Measurements from ENCODE around the gene MBD3L3.
"Not testable (repeated sequence)": the region's sequence is repeated elsewhere in the genome, so short reads cannot be mapped to it uniquely, and the experiment has no call there.

Gene MBD3L3

GRCh38 chr19:7056371-7056770 lies 2.1 kb downstream of the MBD3L3 start:
- not testable (repeated sequence) for H3K36me3 ChIP-seq (ENCODE audit: control insufficient read depth, low read depth, low read length); H3K9ac ChIP-seq (ENCODE audit: low read length); H3K27ac ChIP-seq (ENCODE audit: low read length); H3K4me3 ChIP-seq (ENCODE audit: low read length); H3K27me3 ChIP-seq (ENCODE audit: control insufficient read depth, insufficient read depth, low read length); H3K9me3 ChIP-seq (ENCODE audit: control insufficient read depth, low read depth, low read length); H3K4me1 ChIP-seq (ENCODE audit: control insufficient read depth, low read depth, low read length)

- H3K36me3 ChIP-seq (ENCODE audit: control insufficient read depth, low read depth, low read length); H3K4me1 ChIP-seq (ENCODE audit: control insufficient read depth, low read depth, low read length); H3K9ac ChIP-seq (ENCODE audit: low read length): not testable (repeated sequence)
These were observed 2.8 kb downstream of the MBD3L3 start for GRCh38 chr19:7055679-7056078.

DNA sequence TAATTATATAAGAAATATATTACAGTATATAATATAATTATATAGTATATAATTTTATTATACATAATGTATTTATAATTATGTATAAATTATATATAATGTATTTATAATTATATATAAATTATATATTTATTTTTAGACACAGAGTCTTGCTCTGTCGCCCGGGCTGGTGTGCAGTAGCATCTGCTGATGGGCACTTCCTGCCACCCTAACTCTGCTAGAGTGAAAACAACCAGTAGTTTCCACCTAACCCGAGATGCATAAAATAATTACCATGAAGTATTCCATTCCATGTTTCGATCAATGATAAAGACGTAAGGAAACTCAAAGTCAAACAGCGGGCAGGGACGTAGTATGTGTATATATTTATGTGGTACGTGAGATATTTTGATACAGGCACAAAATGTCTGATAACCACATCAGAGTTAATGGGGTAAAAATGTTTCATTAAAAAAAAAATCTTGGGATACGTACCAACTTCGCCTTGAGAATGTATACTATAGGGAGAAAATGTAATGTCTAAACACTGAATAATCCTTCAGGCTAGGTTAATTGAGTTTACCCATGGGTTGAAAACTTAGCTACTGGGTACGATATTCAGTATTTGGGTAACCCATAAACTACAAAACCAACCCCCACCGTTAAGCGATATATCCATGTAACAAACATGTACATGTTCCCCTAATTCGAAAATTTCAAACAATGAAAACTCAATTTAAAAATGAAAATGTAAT lies 3.7 kb downstream of the MBD3L3 start:
- not testable (repeated sequence) for H3K4me3 ChIP-seq (ENCODE audit: low read length); H3K4me1 ChIP-seq (ENCODE audit: control insufficient read depth, low read depth, low read length); H3K27ac ChIP-seq (ENCODE audit: low read length); H3K9me3 ChIP-seq (ENCODE audit: control insufficient read depth, low read depth, low read length); H3K36me3 ChIP-seq (ENCODE audit: control insufficient read depth, low read depth, low read length); H3K9ac ChIP-seq (ENCODE audit: low read length); H3K27me3 ChIP-seq (ENCODE audit: control insufficient read depth, insufficient read depth, low read length)

More at GRCh38 chr19:7055679-7056078, 2.8 kb downstream of the MBD3L3 start:
- not testable (repeated sequence) for H3K27ac ChIP-seq (ENCODE audit: low read length); H3K9me3 ChIP-seq (ENCODE audit: control insufficient read depth, low read depth, low read length); H3K27me3 ChIP-seq (ENCODE audit: control insufficient read depth, insufficient read depth, low read length); H3K4me3 ChIP-seq (ENCODE audit: low read length)

- not testable (repeated sequence) for H3K4me1 ChIP-seq (ENCODE audit: control insufficient read depth, low read depth, low read length); H3K9ac ChIP-seq (ENCODE audit: low read length); H3K27me3 ChIP-seq (ENCODE audit: control insufficient read depth, insufficient read depth, low read length); H3K27ac ChIP-seq (ENCODE audit: low read length); H3K36me3 ChIP-seq (ENCODE audit: control insufficient read depth, low read depth, low read length); H3K4me3 ChIP-seq (ENCODE audit: low read length); H3K9me3 ChIP-seq (ENCODE audit: control insufficient read depth, low read depth, low read length)
These were observed 5.6 kb downstream of the MBD3L3 start for GRCh38 chr19:7052896-7053295.

DNA sequence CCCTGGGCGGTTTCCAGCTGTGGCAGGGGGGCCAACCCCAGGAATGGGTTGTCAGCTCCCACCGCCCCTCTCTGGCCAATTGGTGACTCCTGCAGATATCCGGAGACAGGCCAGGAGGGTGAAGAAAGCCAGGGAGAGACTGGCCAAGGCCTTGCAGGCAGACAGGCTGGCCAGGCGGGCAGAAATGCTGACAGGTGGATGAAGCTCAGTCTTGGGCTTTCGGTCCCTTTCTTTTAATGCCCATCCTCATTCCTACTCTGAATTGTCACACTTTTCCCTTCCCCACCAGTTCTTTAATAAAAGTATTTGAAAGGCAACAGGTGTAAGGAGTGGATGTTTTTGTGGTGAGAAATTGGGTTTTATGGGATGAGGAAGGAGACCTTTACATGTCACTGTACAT lies 7.1 kb downstream of the MBD3L3 start:
- not testable (repeated sequence) for H3K36me3 ChIP-seq (ENCODE audit: control insufficient read depth, low read depth, low read length); H3K4me3 ChIP-seq (ENCODE audit: low read length); H3K9me3 ChIP-seq (ENCODE audit: control insufficient read depth, low read depth, low read length); H3K27me3 ChIP-seq (ENCODE audit: control insufficient read depth, insufficient read depth, low read length); H3K9ac ChIP-seq (ENCODE audit: low read length); H3K4me1 ChIP-seq (ENCODE audit: control insufficient read depth, low read depth, low read length); H3K27ac ChIP-seq (ENCODE audit: low read length)

DNA sequence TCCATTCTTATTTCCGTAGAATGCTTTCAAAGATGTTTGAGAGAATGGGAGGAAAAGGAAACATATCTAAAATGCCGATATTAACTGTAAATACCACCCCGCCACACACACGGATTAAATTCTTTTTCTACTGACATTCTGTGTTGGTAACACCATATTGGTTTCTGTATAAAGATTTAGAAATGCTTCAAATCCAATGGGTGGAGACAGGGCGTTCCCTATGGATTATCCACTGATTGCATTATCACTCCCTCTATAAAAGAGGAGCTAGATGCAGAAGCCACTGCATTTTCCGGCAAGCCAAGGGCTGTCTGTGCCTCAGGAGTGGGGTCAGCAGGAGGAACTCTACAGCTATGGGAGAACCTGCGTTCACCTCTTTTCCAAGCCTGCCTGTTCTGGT lies 9.5 kb downstream of the MBD3L3 start, which contains the start of gene MBD3L2:
Gene MBD3L2, plus strand, starts transcription at position 301 of the 400 bp plus-strand sequence. Its CDS starts 53 bp downstream, at position 354.
- H3K4me3 ChIP-seq (ENCODE audit: low read length); H3K36me3 ChIP-seq (ENCODE audit: control insufficient read depth, low read depth, low read length); H3K27me3 ChIP-seq (ENCODE audit: control insufficient read depth, insufficient read depth, low read length); H3K27ac ChIP-seq (ENCODE audit: low read length); H3K4me1 ChIP-seq (ENCODE audit: control insufficient read depth, low read depth, low read length); H3K9me3 ChIP-seq (ENCODE audit: control insufficient read depth, low read depth, low read length); H3K9ac ChIP-seq (ENCODE audit: low read length): not testable (repeated sequence)

DNA sequence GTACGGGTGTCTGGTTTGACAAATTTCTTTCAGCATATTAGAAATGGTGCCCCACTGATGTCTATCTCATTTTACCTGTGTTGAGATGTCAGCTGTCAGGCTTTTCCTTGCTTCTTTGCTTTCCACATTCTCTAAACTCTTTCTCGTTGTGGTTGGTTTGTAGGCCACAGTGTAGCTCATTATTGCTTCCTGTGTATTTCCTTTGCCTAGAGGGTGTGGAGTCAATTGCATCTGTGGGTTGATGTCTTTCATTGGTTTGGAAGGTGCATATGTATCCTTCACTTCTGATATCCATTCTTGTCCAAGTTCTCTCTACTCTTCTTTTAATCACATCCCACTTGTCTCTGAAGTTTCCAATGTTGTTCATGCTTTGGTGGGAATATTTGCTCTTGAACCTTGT lies 16.9 kb downstream of the MBD3L3 start:
- not testable (repeated sequence) for H3K4me3 ChIP-seq (ENCODE audit: low read length); H3K9me3 ChIP-seq (ENCODE audit: control insufficient read depth, low read depth, low read length); H3K36me3 ChIP-seq (ENCODE audit: control insufficient read depth, low read depth, low read length); H3K9ac ChIP-seq (ENCODE audit: low read length); H3K27me3 ChIP-seq (ENCODE audit: control insufficient read depth, insufficient read depth, low read length); H3K4me1 ChIP-seq (ENCODE audit: control insufficient read depth, low read depth, low read length); H3K27ac ChIP-seq (ENCODE audit: low read length)

GRCh38 chr19:7040079-7040478 lies 18.4 kb downstream of the MBD3L3 start, which contains the start of gene MBD3L4:
TSS of gene MBD3L4 (minus strand) at chr19:7040179. CDS start at chr19:7040144, 35 bp downstream.
- not testable (repeated sequence) for H3K4me1 ChIP-seq (ENCODE audit: control insufficient read depth, low read depth, low read length); H3K36me3 ChIP-seq (ENCODE audit: control insufficient read depth, low read depth, low read length); H3K9me3 ChIP-seq (ENCODE audit: control insufficient read depth, low read depth, low read length); H3K9ac ChIP-seq (ENCODE audit: low read length); H3K27ac ChIP-seq (ENCODE audit: low read length); H3K4me3 ChIP-seq (ENCODE audit: low read length); H3K27me3 ChIP-seq (ENCODE audit: control insufficient read depth, insufficient read depth, low read length)

DNA sequence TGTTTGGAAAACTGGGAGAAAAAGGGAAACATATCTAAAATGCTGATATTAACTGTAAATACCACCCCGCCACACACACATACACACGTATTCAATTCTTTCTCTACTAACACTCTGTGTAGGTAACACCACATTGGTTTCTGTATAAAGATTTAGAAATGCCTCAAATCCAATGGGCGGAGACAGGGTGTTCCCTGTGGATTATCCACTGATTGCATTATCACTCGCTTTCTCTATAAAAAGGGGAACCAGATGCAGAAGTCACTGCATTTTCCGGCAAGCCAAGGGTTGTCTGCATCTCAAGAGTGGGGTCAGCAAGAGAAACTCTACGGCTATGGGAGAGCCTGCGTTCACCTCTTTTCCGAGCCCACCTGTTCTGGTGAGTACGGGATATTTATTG lies 28.2 kb downstream of the MBD3L3 start, which contains the start of gene MBD3L5:
Gene MBD3L5, plus strand, starts transcription at position 301 of the 400 bp plus-strand sequence. Its CDS starts 34 bp downstream, at position 335.
- not testable (repeated sequence) for H3K9ac ChIP-seq (ENCODE audit: low read length); H3K4me1 ChIP-seq (ENCODE audit: control insufficient read depth, low read depth, low read length); H3K27ac ChIP-seq (ENCODE audit: low read length); H3K27me3 ChIP-seq (ENCODE audit: control insufficient read depth, insufficient read depth, low read length); H3K9me3 ChIP-seq (ENCODE audit: control insufficient read depth, low read depth, low read length); H3K4me3 ChIP-seq (ENCODE audit: low read length); H3K36me3 ChIP-seq (ENCODE audit: control insufficient read depth, low read depth, low read length)

- not testable (repeated sequence) for H3K36me3 ChIP-seq (ENCODE audit: control insufficient read depth, low read depth, low read length); H3K4me3 ChIP-seq (ENCODE audit: low read length); H3K4me1 ChIP-seq (ENCODE audit: control insufficient read depth, low read depth, low read length); H3K27ac ChIP-seq (ENCODE audit: low read length); H3K27me3 ChIP-seq (ENCODE audit: control insufficient read depth, insufficient read depth, low read length); H3K9me3 ChIP-seq (ENCODE audit: control insufficient read depth, low read depth, low read length); H3K9ac ChIP-seq (ENCODE audit: low read length)
These were observed 29.7 kb downstream of the MBD3L3 start for GRCh38 chr19:7028790-7029189.

DNA sequence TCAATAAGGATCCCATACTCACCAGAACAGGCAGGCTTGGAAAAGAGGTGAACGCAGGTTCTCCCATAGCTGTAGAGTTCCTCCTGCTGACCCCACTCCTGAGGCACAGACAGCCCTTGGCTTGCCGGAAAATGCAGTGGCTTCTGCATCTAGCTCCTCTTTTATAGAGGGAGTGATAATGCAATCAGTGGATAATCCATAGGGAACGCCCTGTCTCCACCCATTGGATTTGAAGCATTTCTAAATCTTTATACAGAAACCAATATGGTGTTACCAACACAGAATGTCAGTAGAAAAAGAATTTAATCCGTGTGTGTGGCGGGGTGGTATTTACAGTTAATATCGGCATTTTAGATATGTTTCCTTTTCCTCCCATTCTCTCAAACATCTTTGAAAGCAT lies 37.1 kb downstream of the MBD3L3 start, which contains the start of gene MBD3L2B:
Gene MBD3L2B, minus strand, starts transcription at position 101 of the 400 bp plus-strand sequence. Its CDS starts 34 bp downstream, at position 67.
- H3K27me3 ChIP-seq (ENCODE audit: control insufficient read depth, insufficient read depth, low read length); H3K4me3 ChIP-seq (ENCODE audit: low read length); H3K4me1 ChIP-seq (ENCODE audit: control insufficient read depth, low read depth, low read length); H3K36me3 ChIP-seq (ENCODE audit: control insufficient read depth, low read depth, low read length); H3K9ac ChIP-seq (ENCODE audit: low read length); H3K27ac ChIP-seq (ENCODE audit: low read length): not testable (repeated sequence)
- peaks cover 12% of the 10 kb centered on the region for H3K9me3 ChIP-seq (ENCODE audit: control insufficient read depth, low read depth, low read length)

- no peak overlapping the region for H3K4me3 ChIP-seq (ENCODE audit: low read length)
- H3K36me3 ChIP-seq (ENCODE audit: control insufficient read depth, low read depth, low read length): no peaks in the 10 kb centered on the region
- no peak overlapping the region for H3K27ac ChIP-seq (ENCODE audit: low read length)
- H3K27me3 ChIP-seq (ENCODE audit: control insufficient read depth, insufficient read depth, low read length): no peaks in the 10 kb centered on the region
- no peaks in the 10 kb centered on the region for H3K4me1 ChIP-seq (ENCODE audit: control insufficient read depth, low read depth, low read length)
- no peak overlapping the region for H3K9ac ChIP-seq (ENCODE audit: low read length)
- H3K9me3 ChIP-seq (ENCODE audit: control insufficient read depth, low read depth, low read length): peaks cover 18% of the 10 kb centered on the region
These were observed 39.6 kb downstream of the MBD3L3 start for GRCh38 chr19:7018828-7019227.
